Suppressor macrophage (primary cell): ENCODE results near the gene FNDC11.

Source experiments
- DNase-seq, 4 experiments: peaks; one replicate each; pipeline ENCODE4 v3.0.0-alpha.2; 2020 to 2022

FNDC11 gene

GRCh38 chr20:63582382-63583063 is 28.6 kb downstream of the FNDC11 start:
- no peak for DNase-seq

- no peak for DNase-seq
Observed at GRCh38 chr20:63585616-63586565, 31.9 kb downstream of the FNDC11 start.

GRCh38 chr20:63586797-63587196 is 32.8 kb downstream of the FNDC11 start:
- no peak for DNase-seq

GRCh38 chr20:63587256-63587655 is 33.3 kb downstream of the FNDC11 start:
- no peak for DNase-seq

- DNase-seq, result peak; percentile 76 to 92 (median 84)
Observed at GRCh38 chr20:63587776-63588591, 34.0 kb downstream of the FNDC11 start.

- no peak for DNase-seq
Observed at GRCh38 chr20:63588641-63589041, 34.7 kb downstream of the FNDC11 start.

- DNase-seq, result no peak
Observed at GRCh38 chr20:63589261-63590217, 35.6 kb downstream of the FNDC11 start.

GRCh38 chr20:63590218-63591146 is 36.5 kb downstream of the FNDC11 start:
- DNase-seq, result no peak

- no peak for DNase-seq
Observed at GRCh38 chr20:63591147-63591533, 37.2 kb downstream of the FNDC11 start.

GRCh38 chr20:63591786-63592355 is 37.9 kb downstream of the FNDC11 start:
- DNase-seq, result no peak

GRCh38 chr20:63592661-63593060 is 38.7 kb downstream of the FNDC11 start:
- DNase-seq, result no peak

- no peak for DNase-seq
Observed at GRCh38 chr20:63594043-63594561, 40.1 kb downstream of the FNDC11 start.

- DNase-seq, result no peak
Observed at GRCh38 chr20:63595416-63596127, 41.6 kb downstream of the FNDC11 start.

GRCh38 chr20:63596423-63596822 is 42.5 kb downstream of the FNDC11 start:
- no peak for DNase-seq

GRCh38 chr20:63597651-63598478 is 43.9 kb downstream of the FNDC11 start:
- no peak for DNase-seq

GRCh38 chr20:63598479-63599395 is 44.8 kb downstream of the FNDC11 start:
- DNase-seq, result no peak

GRCh38 chr20:63599396-63600050 is 45.6 kb downstream of the FNDC11 start:
- no peak for DNase-seq
